HG02970 (cell line): ENCODE data around the gene HPSE2.

Experiments
- ATAC-seq: cut with Tn5 transposase; IDR thresholded peaks from one replicate; pipeline ENCODE4 v1.9.1; 2021; ENCODE audit warnings: mild to moderate bottlenecking, moderate library complexity, moderate number of reproducible peaks; ENCODE audit not compliant: unreplicated experiment, low FRiP score

HPSE2 gene

GRCh38 chr10:98453729-98454128 lies 781.9 kb downstream of the HPSE2 start:
- ATAC-seq, result no peak

DNA sequence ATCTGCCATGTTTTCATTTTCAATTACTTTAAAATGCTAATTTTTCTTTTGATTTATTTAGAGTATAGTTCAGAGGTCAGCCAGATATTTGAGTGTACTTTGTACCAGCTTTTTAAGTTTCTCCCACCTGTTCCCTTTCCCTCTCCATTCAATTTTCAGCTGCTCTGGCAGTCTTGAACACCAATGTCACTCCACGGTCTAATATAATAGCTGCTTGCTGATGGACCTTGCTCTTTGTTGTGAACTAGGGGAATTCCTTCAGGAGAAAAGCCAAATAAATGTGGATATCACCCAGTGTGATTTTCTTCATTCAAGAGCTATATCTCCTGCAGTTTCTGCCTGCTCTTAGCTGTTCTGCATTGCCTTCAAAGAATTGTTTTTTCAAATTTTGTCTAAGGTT lies 785.0 kb downstream of the HPSE2 start:
- no peak for ATAC-seq

GRCh38 chr10:98449287-98449686 lies 786.4 kb downstream of the HPSE2 start:
- ATAC-seq, result no peak

GRCh38 chr10:98446661-98447221 lies 788.9 kb downstream of the HPSE2 start, which contains the start of gene HPS1:
HPS1 (minus strand) TSS chr10:98446935; CDS start chr10:98443240, 3,695 bp downstream.
- ATAC-seq, result peak; percentile 84

DNA sequence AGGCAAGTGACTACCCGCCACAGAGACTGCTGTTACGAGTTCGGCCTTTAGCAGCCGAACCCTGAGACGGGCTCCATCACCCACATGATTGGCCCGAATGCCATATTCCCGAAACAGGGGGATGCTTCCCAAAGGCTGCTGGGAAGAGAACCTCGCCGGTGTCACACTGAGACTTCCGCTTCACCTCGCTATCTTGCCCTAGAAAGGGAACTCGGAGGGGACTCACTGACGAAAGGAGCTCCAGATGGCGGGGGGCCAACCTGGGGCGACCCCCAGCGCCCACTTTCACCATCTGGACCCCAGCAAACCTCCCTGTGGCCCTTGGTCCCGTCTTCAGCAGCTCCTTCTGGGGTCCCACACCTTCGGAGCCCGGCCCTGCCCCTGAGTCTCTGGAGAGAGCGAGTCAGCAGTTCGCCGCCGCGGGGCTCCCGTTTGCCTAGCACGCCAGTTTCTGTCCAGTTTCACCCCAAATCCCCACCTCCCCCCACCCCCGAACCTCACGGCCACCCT lies 789.4 kb downstream of the HPSE2 start:
- peak; percentile 11 for ATAC-seq

GRCh38 chr10:98445200-98445812 lies 790.3 kb downstream of the HPSE2 start:
- ATAC-seq, result no peak

DNA sequence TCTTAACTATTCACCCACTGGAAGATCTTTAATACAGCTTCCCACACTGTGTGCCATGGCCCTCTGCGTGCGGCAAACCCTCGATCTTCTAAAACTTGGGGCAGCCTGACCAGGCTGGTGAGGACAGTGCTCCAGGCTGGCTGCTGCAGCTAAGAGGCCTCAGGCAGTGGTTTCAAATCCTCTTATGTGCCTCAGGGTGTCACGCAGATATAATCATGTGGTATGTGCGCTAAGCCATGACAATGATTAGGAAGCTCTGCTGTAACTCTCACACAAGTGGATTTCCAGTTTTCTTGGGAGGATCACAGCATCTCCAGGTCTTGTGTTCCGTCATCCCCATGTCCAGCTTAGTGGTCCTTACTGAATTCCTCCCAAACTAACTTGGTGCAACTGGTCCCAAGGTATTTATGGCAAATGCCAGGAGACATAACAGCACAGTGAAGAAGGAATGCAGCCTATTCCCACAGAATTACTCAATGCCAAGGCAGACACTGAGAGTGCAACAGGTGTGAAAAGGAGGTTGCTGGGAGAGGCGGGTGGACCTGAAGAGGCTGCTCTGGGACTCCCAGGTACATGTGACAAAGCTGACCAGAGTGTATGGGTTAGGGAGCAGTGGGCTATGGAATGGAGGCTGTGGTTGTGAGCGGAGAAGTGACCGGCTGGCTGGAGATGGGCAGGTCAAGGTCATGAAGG lies 791.2 kb downstream of the HPSE2 start:
- ATAC-seq, result no peak

DNA sequence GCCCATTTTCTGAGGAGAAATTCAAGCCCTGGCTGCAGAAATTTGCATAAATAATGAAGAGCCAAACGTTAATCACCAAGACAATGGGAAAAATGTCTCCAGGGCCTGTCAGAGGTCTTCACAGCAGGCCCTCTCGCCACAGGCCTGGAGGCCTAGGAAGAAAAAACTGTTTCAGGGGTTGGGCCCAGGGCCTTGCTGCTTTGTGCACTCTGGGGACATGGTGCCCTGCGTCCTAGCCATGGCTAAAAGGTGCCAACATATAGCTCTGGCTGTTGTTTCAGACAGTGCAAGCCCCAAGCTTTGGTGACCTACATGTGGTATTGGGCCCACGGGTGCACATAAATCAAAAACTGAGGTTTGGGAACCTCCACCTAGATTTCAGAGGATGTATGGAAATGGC lies 796.9 kb downstream of the HPSE2 start:
- no peak for ATAC-seq

- ATAC-seq, result no peak
Measured at GRCh38 chr10:98436704-98437103, 798.9 kb downstream of the HPSE2 start.

GRCh38 chr10:98435178-98435577 lies 800.5 kb downstream of the HPSE2 start:
- ATAC-seq, result no peak

GRCh38 chr10:98433881-98434732 lies 801.5 kb downstream of the HPSE2 start:
- ATAC-seq, result no peak

DNA sequence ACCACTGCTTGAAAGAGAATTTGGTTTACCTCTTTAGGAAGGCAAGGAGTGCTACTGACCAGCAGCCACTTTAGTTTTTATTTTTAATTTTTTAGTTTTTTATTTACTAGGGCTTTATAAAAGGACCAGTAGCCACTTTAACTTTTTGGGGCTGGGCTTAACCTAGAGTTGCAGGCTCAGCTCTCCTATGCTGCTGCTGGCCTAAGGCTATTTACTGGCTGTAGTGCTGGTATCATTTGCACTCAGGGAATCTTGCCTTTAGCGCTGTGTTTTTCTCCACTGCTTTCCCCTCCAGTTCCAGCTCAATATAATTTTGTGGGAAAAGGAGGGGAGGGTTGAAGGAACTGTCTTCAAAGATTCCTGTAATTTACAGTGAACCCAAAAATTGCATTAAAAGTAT lies 802.3 kb downstream of the HPSE2 start:
- no peak for ATAC-seq

GRCh38 chr10:98432330-98432729 lies 803.3 kb downstream of the HPSE2 start:
- no peak for ATAC-seq

GRCh38 chr10:98431016-98431415 lies 804.6 kb downstream of the HPSE2 start:
- no peak for ATAC-seq

GRCh38 chr10:98430427-98430826 lies 805.2 kb downstream of the HPSE2 start:
- ATAC-seq, result no peak

DNA sequence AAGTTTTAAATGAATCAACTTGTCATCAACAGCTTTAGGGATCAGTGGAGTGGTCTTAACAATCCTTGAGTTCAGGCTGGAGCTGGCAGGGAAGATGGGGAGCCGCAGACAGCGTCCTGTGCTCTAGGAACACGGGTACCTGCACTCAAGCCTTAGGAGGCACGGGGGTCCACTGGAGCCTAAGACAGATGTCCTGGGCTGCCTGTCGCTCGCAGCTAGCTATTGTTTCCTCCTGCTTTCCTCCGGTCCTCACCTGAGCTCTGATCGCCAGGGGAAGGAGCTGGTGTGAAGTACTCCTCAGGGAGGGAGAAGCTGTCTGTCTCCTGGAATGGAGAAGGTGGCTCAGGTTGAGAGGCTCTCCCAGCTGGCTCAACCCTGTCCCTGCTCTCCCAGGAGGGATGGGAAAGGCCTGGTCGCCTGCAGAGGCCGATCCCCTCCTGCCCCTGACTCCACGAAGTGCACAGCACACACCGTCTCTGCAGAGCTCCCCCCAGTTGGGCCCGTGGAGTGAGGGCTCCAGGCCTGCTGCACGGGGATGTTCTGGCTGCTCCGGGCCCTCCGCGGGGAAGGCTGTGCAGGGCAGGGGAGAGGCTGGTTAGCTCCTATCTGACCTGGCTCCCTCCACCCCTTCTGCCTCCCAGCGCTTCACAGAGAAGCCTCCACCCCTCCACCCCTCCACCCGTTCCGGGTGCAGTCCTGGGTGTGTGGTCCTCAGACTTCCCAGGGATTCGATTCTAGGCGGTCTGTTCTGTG lies 806.2 kb downstream of the HPSE2 start:
- ATAC-seq, result no peak

DNA sequence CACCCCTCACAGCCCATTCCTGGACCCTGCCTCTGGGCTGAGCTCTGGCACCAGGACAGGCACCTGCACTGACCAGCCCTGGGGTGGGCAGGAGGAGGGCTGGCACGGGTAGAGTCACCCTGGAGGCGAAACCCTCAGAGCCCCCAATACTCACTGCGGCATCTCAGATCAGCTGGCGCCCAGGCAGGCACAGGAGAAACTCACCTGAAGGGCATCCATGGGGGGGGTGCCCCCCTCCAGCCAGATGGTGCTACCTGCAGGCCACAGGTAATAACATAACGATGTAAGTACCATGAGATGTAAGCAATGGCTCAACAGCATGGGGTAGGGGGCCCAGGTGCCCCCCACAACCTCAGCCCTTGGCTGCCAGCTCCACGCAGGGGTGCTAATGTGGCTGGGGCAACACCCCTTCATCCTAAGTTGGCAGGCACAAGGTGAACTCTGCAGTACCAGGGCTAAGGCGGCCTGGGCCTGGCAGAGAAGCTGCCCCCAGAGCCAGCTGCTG lies 808.6 kb downstream of the HPSE2 start:
- ATAC-seq, result no peak

- ATAC-seq, result no peak
Measured at GRCh38 chr10:98425511-98426352, 809.9 kb downstream of the HPSE2 start.
